ENCODE measurements around the gene PLXDC2.

The PLXDC2 gene

DNA sequence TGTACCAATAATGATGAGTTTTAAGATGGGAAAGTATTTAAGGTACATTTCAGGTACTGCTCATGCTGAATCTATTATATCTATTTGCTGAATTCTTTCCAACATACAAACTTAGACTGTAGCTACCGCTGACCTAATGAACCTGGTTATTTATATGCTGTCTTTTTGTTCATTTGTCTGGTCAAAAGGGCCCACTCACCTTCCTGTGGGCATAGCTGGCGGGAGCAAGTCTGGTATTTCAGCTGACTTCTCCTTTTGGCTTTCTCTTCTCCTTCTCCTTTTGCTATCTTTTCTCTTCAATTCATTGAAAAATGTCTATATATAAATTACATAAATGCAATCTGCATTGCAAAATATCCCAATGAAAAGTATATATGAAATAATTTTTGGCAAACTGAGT, 9.5 kb downstream of the PLXDC2 start:
- no peak for DNase-seq (ENCODE audit: low spot score)
- TF ChIP-seq, protein P1, sequence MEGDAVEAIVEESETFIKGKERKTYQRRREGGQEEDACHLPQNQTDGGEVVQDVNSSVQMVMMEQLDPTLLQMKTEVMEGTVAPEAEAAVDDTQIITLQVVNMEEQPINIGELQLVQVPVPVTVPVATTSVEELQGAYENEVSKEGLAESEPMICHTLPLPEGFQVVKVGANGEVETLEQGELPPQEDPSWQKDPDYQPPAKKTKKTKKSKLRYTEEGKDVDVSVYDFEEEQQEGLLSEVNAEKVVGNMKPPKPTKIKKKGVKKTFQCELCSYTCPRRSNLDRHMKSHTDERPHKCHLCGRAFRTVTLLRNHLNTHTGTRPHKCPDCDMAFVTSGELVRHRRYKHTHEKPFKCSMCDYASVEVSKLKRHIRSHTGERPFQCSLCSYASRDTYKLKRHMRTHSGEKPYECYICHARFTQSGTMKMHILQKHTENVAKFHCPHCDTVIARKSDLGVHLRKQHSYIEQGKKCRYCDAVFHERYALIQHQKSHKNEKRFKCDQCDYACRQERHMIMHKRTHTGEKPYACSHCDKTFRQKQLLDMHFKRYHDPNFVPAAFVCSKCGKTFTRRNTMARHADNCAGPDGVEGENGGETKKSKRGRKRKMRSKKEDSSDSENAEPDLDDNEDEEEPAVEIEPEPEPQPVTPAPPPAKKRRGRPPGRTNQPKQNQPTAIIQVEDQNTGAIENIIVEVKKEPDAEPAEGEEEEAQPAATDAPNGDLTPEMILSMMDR (IDR thresholded peaks at IDR 0.05; ENCODE audit: extremely low read depth, missing control alignments): no peak

DNA sequence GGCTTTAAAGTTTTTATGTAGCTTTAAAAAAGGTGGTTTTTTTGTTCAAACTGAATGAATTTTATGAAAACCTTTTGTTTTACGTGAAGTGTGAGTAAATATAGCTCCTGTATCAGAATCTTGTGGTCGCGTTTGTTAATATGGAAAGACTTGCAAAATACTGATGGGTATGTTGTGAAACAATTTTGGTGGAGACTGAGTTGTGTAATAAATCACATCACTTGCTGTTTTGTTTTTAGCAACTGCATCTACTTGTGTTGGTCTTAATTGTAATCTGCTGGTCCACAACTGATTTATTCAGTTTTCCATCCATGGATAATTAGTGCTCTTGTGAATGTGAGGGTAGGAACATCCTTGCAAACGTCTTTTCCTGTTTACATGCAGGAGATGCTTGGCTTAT, 10.5 kb downstream of the PLXDC2 start:
- TF ChIP-seq, protein P1 (IDR thresholded peaks at IDR 0.05; ENCODE audit: extremely low read depth, missing control alignments): no peak
- DNase-seq (ENCODE audit: low spot score): no peak

DNA sequence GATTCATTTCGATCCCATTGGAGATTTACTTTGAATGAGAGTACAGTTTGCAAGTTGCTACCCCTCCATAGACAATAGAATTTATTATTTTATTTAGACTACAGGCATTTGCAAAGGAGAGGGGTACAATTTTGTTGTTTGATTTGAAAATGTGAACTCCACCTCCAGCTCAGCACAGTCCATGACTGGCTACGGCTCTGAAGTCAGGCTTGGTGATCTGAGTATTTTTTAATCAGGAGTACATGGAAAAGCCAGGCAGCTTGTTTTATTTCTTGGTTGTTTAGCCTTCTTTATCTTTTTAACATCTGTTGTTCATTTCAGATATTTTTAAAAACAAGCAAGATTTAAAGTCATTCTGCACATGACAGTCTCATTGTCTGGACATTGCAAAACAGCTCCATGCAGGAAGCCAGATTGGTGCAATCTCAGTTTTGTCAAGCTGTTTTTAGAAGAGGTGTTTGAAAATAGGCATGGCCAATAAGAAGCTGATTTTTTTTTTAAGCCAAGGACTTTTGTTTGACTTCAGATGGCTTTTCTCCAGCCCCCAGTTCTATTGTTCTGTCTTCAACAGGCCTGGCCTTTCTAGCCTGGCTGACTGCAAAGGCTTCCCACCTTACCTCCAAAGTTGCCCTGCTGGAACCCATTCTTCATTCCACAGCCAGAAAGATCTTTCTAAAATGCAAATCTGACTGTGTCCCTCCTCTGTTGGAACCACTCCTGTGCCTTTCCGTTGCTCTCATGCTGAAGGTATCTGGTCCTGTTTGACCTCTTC, 12.2 kb downstream of the PLXDC2 start:
- DNase-seq (ENCODE audit: low spot score): no peak
- TF ChIP-seq, protein P1 (IDR thresholded peaks at IDR 0.05; ENCODE audit: extremely low read depth, missing control alignments): no peak

DNA sequence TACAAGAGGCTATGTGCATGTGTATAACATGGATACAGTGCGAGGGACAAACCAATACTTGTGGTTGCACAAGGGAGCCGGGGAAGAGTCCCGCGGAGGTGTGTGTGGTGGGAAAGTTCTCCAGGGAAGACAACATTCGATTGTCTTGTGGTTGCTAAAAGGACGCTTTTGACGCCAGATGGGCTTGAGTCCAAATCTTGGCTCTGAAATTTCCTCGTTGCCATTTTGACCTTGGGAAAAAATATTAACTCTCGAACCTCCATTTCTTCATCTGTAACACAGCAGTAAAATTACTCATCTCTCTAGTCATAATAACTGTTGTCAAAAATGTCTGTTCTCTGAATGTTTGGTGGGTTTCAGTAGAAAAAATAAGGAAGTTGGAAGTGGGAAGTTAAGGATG, 16.5 kb downstream of the PLXDC2 start:
- no peak for DNase-seq (ENCODE audit: low spot score)
- TF ChIP-seq, protein P1 (IDR thresholded peaks at IDR 0.05; ENCODE audit: extremely low read depth, missing control alignments): no peak

DNA sequence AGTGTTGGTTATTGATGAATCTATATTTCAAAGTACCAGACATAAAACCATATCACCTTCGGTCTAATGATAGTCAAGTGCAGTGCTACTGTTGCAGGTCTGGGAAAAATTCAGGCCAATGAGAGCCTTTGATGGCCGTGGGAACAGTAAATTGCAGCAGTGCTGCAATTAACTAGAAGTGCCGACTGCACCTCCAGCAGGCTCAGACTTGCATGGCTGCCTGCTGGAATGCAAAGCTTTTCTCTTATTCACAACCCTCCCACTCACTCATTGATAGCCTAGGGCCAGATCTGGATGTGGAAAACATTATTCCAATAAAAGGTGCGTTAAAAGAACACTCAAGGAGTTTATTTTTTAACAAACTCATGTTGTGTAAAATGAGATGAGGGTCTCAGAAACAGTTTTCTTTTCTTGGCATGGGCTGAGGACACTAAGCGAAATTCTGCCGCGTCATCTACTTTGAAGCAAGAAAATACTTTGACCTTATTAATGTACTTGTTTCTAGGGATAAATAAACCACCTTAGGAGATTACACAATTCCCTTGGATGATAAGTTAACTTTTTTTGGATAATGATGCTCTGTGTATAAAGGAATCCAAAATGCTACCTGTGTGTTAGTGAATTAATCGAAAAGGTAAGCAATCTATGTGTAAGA, 17.1 kb downstream of the PLXDC2 start:
- no peak for DNase-seq (ENCODE audit: low spot score)
- TF ChIP-seq, protein P1 (IDR thresholded peaks at IDR 0.05; ENCODE audit: extremely low read depth, missing control alignments): no peak

DNA sequence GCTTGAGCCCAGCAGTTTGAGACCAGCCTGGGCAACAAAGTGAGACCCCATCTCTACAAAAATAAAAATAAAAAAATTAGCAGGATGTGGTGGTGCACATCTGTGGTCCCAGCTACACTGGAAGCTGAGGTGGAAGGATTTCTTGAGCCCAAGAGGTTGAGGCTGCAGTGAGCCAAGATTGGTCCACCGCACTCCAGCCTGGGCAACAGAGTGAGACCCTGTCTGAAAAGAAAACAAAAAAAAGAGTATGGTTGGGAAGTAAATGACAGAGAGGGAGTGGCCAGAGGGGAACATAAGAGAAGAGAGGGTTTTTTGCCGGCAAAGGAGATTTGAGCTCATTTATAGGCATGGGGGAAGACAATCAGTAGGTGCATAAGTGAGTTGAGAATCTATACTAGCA, 19.7 kb downstream of the PLXDC2 start:
- TF ChIP-seq, protein P1 (IDR thresholded peaks at IDR 0.05; ENCODE audit: extremely low read depth, missing control alignments): no peak
- no peak for DNase-seq (ENCODE audit: low spot score)

DNA sequence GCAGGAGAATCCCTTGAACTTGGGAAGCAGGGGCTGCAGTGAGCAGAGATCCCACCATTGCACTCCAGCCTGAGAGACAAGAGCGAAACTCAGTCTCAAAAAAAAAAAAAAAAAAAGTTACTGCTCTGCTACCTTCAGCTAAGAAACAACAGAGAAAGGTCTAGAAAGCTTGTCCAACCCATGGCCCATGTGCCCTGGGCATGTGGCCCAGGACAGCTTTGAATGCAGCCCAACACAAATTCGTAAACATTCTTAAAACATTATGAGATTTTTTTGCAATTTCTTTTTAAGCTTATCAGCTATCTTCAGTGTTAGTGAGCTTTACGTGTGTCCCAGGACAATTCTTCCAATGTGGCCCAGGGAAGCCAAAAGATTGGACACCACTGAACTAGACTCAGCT, 22.9 kb downstream of the PLXDC2 start:
- TF ChIP-seq, protein P1 (IDR thresholded peaks at IDR 0.05; ENCODE audit: extremely low read depth, missing control alignments): no peak
- no peak for DNase-seq (ENCODE audit: low spot score)
